ENCODE measurements around the gene MGAT5B. TPM values are rescaled to one million over a fixed set of nuclear protein-coding genes. Genes with fewer than 3 reads are reported as not detected.

Gene MGAT5B
- total and polyA plus RNA-seq, 2 donors from 2014 or later: 0.56 to 2.3 TPM

- no peak for TF ChIP-seq CTCF (IDR thresholded peaks at IDR 0.05; ENCODE audit: borderline replicate concordance, extremely low read depth, insufficient read depth)
- Histone ChIP-seq H3K36me3 (ENCODE audit: control insufficient read depth in 2 of 3, insufficient read depth in 3 of 3, low read length in 3 of 3) (no peaks in the 10 kb centered on the region), H3K9ac (ENCODE audit: low read length in 3 of 3) (no peak overlapping the region), H3K9me3 (ENCODE audit: control insufficient read depth in 2 of 3, insufficient read depth in 1 of 3, low read length in 3 of 3) (no peaks in the 10 kb centered on the region), H3K27me3 (ENCODE audit: control insufficient read depth, insufficient read depth, low read length) (no peaks in the 10 kb centered on the region), H3K4me3 (ENCODE audit: low read length in 3 of 3) (no peak overlapping the region), H3K4me1 (ENCODE audit: control insufficient read depth in 2 of 3, insufficient read depth in 2 of 3, low read depth in 1 of 3, low read length in 3 of 3) (no peaks in the 10 kb centered on the region), H3K27ac (ENCODE audit: low read depth in 2 of 2, low read length in 2 of 2) (no peak overlapping the region)
- FAIRE-seq: no peak
- intact Hi-C loops (cut with DNase I): no loop called here
- DNase-seq: no peak
Measured at GRCh38 chr17:76833747-76834146, 34.5 kb upstream of the MGAT5B start.

- Histone ChIP-seq H3K4me3 (ENCODE audit: low read length in 3 of 3) (no peak overlapping the region), H3K9me3 (ENCODE audit: control insufficient read depth in 2 of 3, insufficient read depth in 1 of 3, low read length in 3 of 3) (no peaks in the 10 kb centered on the region), H3K4me1 (ENCODE audit: control insufficient read depth in 2 of 3, insufficient read depth in 2 of 3, low read depth in 1 of 3, low read length in 3 of 3) (peaks cover 0 to under 1% (median 0%) of the 10 kb centered on the region in 3 donors), H3K9ac (ENCODE audit: low read length in 3 of 3) (no peak overlapping the region), H3K27ac (ENCODE audit: low read depth in 2 of 2, low read length in 2 of 2) (no peak overlapping the region), H3K27me3 (ENCODE audit: control insufficient read depth, insufficient read depth, low read length) (no peaks in the 10 kb centered on the region), H3K36me3 (ENCODE audit: control insufficient read depth in 2 of 3, insufficient read depth in 3 of 3, low read length in 3 of 3) (no peaks in the 10 kb centered on the region)
- intact Hi-C loops (cut with DNase I): no loop called here
- TF ChIP-seq CTCF (IDR thresholded peaks at IDR 0.05; ENCODE audit: borderline replicate concordance, extremely low read depth, insufficient read depth): no peak
- FAIRE-seq (no peak), DNase-seq (no peak)
Measured at GRCh38 chr17:76834870-76835269, 33.3 kb upstream of the MGAT5B start.

- FAIRE-seq (no peak), DNase-seq (no peak)
- H3K27me3 ChIP-seq (ENCODE audit: control insufficient read depth, insufficient read depth, low read length): no peaks in the 10 kb centered on the region
- peaks cover 0 to 2% (median 0%) of the 10 kb centered on the region in 3 donors for H3K4me1 ChIP-seq (ENCODE audit: control insufficient read depth in 2 of 3, insufficient read depth in 2 of 3, low read depth in 1 of 3, low read length in 3 of 3)
- intact Hi-C loops (cut with DNase I): no loop called here
- H3K27ac ChIP-seq (ENCODE audit: low read depth in 2 of 2, low read length in 2 of 2): no peak overlapping the region
- H3K9me3 ChIP-seq (ENCODE audit: control insufficient read depth in 2 of 3, insufficient read depth in 1 of 3, low read length in 3 of 3): no peaks in the 10 kb centered on the region
- no peak overlapping the region for H3K4me3 ChIP-seq (ENCODE audit: low read length in 3 of 3)
- H3K9ac ChIP-seq (ENCODE audit: low read length in 3 of 3): no peak overlapping the region
- TF ChIP-seq CTCF (IDR thresholded peaks at IDR 0.05; ENCODE audit: borderline replicate concordance, extremely low read depth, insufficient read depth): no peak
- no peaks in the 10 kb centered on the region for H3K36me3 ChIP-seq (ENCODE audit: control insufficient read depth in 2 of 3, insufficient read depth in 3 of 3, low read length in 3 of 3)
Measured at GRCh38 chr17:76840443-76840767, 27.8 kb upstream of the MGAT5B start.
